Astrocyte (in vitro differentiated cells and primary cell): ENCODE results near the gene CERS6. TPM values are rescaled to one million over a fixed set of nuclear protein-coding genes. Genes with fewer than 3 reads are reported as not detected.

Experiments
- DNase-seq: peaks from one replicate; pipeline ENCODE4 v3.0.0-alpha.2; 2010; ENCODE audit warnings: low read depth
- FAIRE-seq: peaks from 2 replicates; lab custom pipeline; 2011; peaks lifted over from hg19 to GRCh38; lab: Jason Lieb, UNC
- H2AFZ ChIP-seq: 2 replicates; pipeline ENCODE4 v1.6.0; 2012; ENCODE audit warnings: low read depth, low read length, inconsistent platforms
- H3K27ac ChIP-seq: 2 replicates; pipeline ENCODE4 v1.5.1; 2011; ENCODE audit warnings: low read depth, low read length, inconsistent platforms
- H3K27me3 ChIP-seq: 2 replicates; pipeline ENCODE4 v1.6.0; 2011; ENCODE audit warnings: low read length, inconsistent platforms; ENCODE audit not compliant: insufficient read depth
- H3K36me3 ChIP-seq: 2 replicates; pipeline ENCODE4 v1.5.1; 2011; ENCODE audit warnings: low read length, inconsistent platforms; ENCODE audit not compliant: insufficient read depth
- H3K4me1 ChIP-seq: 2 replicates; pipeline ENCODE4 v1.5.1; 2011; ENCODE audit warnings: low read length, inconsistent platforms; ENCODE audit not compliant: insufficient read depth
- H3K4me2 ChIP-seq: 2 replicates; pipeline ENCODE4 v1.6.0; 2012; ENCODE audit warnings: low read length, inconsistent platforms
- H3K4me3 ChIP-seq: 2 replicates; pipeline ENCODE4 v1.5.1; 2011; ENCODE audit warnings: low read depth, mild to moderate bottlenecking, low read length, inconsistent platforms; ENCODE audit not compliant: insufficient read depth
- H3K79me2 ChIP-seq: 2 replicates; pipeline ENCODE4 v1.6.0; 2012; ENCODE audit warnings: mild to moderate bottlenecking, low read length, inconsistent platforms; ENCODE audit not compliant: insufficient read depth
- H3K9ac ChIP-seq: 2 replicates; pipeline ENCODE4 v1.6.0; 2012; ENCODE audit warnings: mild to moderate bottlenecking, low read length, inconsistent platforms
- H3K9me3 ChIP-seq: 2 replicates; pipeline ENCODE4 v1.5.1; 2012; ENCODE audit warnings: low read depth, mild to moderate bottlenecking, low read length, inconsistent platforms; ENCODE audit not compliant: insufficient read depth
- H4K20me1 ChIP-seq: 2 replicates; pipeline ENCODE4 v1.6.0; 2012; ENCODE audit warnings: low read length, inconsistent platforms; ENCODE audit not compliant: insufficient read depth
- H3K27ac Mint-ChIP-seq: one replicate; pipeline ENCODE4 v1.8.0; 2021; ENCODE audit warnings: mild to moderate bottlenecking, mixed read lengths; ENCODE audit not compliant: unreplicated experiment
- H3K27me3 Mint-ChIP-seq: one replicate; pipeline ENCODE4 v1.8.0; 2021; ENCODE audit warnings: low read depth, mixed read lengths; ENCODE audit not compliant: unreplicated experiment
- H3K36me3 Mint-ChIP-seq: one replicate; pipeline ENCODE4 v1.8.0; 2021; ENCODE audit warnings: low read depth, mixed read lengths; ENCODE audit not compliant: unreplicated experiment
- H3K4me1 Mint-ChIP-seq: one replicate; pipeline ENCODE4 v1.8.0; 2021; ENCODE audit warnings: low read depth, mixed read lengths; ENCODE audit not compliant: unreplicated experiment
- H3K4me3 Mint-ChIP-seq: one replicate; pipeline ENCODE4 v1.8.0; 2021; ENCODE audit warnings: mild to moderate bottlenecking, moderate library complexity, mixed read lengths; ENCODE audit not compliant: unreplicated experiment
- H3K9me3 Mint-ChIP-seq: one replicate; pipeline ENCODE4 v1.8.0; 2021; ENCODE audit warnings: mild to moderate bottlenecking, mixed read lengths; ENCODE audit not compliant: unreplicated experiment
- EZH2 ChIP-seq: IDR thresholded peaks from 2 replicates; pipeline ENCODE4 v1.6.1; 2012; ENCODE audit warnings: mild to moderate bottlenecking, low read length, inconsistent platforms; ENCODE audit not compliant: insufficient read depth
- total RNA-seq: library from RNA; stranded (reverse); gene quantifications from 2 replicates; pipeline ENCODE4 v1.2.1, GENCODE V29; 2021
- TF ChIP-seq, protein P1 (sequence below): IDR thresholded peaks from 2 replicates; pipeline ENCODE4 v1.5.1; 2011; ENCODE audit warnings: low read depth, mild to moderate bottlenecking, inconsistent platforms, low read length, moderate library complexity; ENCODE audit not compliant: insufficient read depth

The CERS6 gene
- total RNA-seq, 1 donor from 2014 or later = 23.4 TPM

DNA sequence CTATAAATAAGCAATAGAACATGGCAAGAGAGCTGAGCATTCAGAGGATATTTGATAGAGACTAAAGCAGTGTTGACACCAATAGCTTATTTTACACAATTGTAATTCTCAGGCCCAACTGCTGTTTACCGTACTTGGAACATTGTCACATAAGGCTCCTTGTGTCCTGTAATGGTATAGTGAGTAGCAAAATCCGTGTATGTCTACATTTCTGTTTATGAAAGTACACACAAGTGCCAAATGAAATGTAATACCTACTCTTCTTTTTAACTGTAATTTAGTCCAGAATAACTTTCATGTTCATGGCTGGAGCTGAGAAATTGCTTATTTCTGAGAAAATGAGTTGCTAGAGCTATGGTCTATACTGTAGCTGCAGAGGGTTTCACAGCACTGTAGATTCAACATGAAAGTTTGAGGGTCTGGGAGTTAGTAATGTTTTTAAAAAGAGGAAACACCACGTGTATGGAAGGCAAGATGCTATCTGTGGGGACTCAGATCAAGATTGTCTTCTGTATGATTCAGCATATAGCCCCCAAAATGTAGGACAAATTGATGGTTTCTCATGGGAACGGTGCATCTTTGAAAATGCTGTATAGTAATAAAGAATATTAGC, 236.2 kb downstream of the CERS6 start:
- Mint-ChIP-seq H3K4me3 (no peak overlapping the region), H3K27ac (no peak overlapping the region), H3K4me1 (no peaks in the 10 kb centered on the region), H3K36me3 (no peaks in the 10 kb centered on the region), H3K27me3 (no peaks in the 10 kb centered on the region), H3K9me3 (no peaks in the 10 kb centered on the region)
- Histone ChIP-seq H3K4me2 (no peak overlapping the region), H3K27me3 (no peaks in the 10 kb centered on the region), H3K4me1 (peaks cover 2% of the 10 kb centered on the region), H2AFZ (no peak overlapping the region), H3K79me2 (no peaks in the 10 kb centered on the region), H3K27ac (no peak overlapping the region), H3K9me3 (no peaks in the 10 kb centered on the region), H3K4me3 (no peak overlapping the region), H4K20me1 (no peaks in the 10 kb centered on the region), H3K36me3 (no peaks in the 10 kb centered on the region), H3K9ac (no peak overlapping the region)
- no peak for DNase-seq
- no peak for TF ChIP-seq EZH2
- TF ChIP-seq, protein P1, sequence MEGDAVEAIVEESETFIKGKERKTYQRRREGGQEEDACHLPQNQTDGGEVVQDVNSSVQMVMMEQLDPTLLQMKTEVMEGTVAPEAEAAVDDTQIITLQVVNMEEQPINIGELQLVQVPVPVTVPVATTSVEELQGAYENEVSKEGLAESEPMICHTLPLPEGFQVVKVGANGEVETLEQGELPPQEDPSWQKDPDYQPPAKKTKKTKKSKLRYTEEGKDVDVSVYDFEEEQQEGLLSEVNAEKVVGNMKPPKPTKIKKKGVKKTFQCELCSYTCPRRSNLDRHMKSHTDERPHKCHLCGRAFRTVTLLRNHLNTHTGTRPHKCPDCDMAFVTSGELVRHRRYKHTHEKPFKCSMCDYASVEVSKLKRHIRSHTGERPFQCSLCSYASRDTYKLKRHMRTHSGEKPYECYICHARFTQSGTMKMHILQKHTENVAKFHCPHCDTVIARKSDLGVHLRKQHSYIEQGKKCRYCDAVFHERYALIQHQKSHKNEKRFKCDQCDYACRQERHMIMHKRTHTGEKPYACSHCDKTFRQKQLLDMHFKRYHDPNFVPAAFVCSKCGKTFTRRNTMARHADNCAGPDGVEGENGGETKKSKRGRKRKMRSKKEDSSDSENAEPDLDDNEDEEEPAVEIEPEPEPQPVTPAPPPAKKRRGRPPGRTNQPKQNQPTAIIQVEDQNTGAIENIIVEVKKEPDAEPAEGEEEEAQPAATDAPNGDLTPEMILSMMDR = no peak
- no peak for FAIRE-seq

DNA sequence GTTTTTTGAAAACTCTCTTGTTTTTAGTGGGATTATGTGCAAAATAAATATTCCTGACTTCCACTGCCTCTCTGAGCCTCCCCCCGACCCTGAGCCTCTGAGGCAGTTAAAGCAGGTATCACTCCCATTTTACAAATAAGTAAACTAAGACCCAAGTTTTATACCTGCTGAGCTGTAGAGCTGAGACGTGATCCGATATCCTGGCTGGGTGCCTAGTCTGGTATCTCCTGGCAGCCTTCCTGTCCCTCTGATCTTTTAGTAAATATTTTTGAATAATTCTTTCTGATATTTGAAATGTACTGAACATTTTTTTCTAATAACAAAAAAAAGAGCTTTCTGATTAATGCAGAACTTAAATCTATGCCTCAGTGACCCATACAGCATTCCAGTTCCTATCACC, 238.1 kb downstream of the CERS6 start:
- H3K27ac ChIP-seq = no peak overlapping the region
- no peak overlapping the region for H3K9ac ChIP-seq
- Mint-ChIP-seq H3K27me3 (no peaks in the 10 kb centered on the region), H3K4me3 (no peak overlapping the region), H3K27ac (no peak overlapping the region), H3K9me3 (no peaks in the 10 kb centered on the region), H3K36me3 (no peaks in the 10 kb centered on the region), H3K4me1 (no peaks in the 10 kb centered on the region)
- TF ChIP-seq, protein P1 = no peak
- TF ChIP-seq EZH2 = no peak
- H2AFZ ChIP-seq = no peak overlapping the region
- H3K36me3 ChIP-seq = no peaks in the 10 kb centered on the region
- DNase-seq (no peak), FAIRE-seq (no peak)
- no peaks in the 10 kb centered on the region for H3K4me1 ChIP-seq
- no peak overlapping the region for H3K4me3 ChIP-seq
- H3K27me3 ChIP-seq = no peaks in the 10 kb centered on the region
- no peaks in the 10 kb centered on the region for H3K9me3 ChIP-seq
- H4K20me1 ChIP-seq = no peaks in the 10 kb centered on the region
- H3K4me2 ChIP-seq = no peak overlapping the region
- H3K79me2 ChIP-seq = no peaks in the 10 kb centered on the region

DNA sequence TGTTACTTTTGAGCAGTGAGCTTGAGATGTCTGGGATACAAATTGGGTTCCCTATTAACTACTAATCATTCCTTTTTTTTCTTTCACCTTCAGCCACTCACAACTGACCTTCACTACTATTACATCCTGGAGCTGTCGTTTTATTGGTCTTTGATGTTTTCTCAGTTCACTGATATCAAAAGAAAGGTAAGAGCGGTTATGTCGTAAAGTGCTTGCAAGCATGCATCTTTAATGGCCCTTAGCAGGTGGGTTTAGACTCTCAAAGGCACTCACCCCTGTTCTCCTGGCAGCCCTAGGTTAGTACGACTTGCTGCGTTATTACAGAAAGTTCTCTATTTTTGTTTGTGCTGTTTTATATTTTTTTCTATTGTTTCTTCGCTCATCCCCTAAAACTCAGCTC, 238.8 kb downstream of the CERS6 start:
- TF ChIP-seq, protein P1 = no peak
- no peak for TF ChIP-seq EZH2
- DNase-seq (no peak), FAIRE-seq (no peak)
- Histone ChIP-seq H3K27me3 (no peaks in the 10 kb centered on the region), H3K4me3 (no peak overlapping the region), H3K79me2 (no peaks in the 10 kb centered on the region), H2AFZ (no peak overlapping the region), H3K9me3 (no peaks in the 10 kb centered on the region), H3K9ac (no peak overlapping the region), H3K27ac (no peak overlapping the region), H4K20me1 (no peaks in the 10 kb centered on the region), H3K36me3 (no peaks in the 10 kb centered on the region), H3K4me2 (no peak overlapping the region), H3K4me1 (no peaks in the 10 kb centered on the region)
- no peak overlapping the region for H3K27ac Mint-ChIP-seq
- no peaks in the 10 kb centered on the region for H3K36me3 Mint-ChIP-seq
- H3K27me3 Mint-ChIP-seq = no peaks in the 10 kb centered on the region
- no peaks in the 10 kb centered on the region for H3K9me3 Mint-ChIP-seq
- H3K4me1 Mint-ChIP-seq = no peaks in the 10 kb centered on the region
- no peak overlapping the region for H3K4me3 Mint-ChIP-seq
